Stimulated activated CD4-positive, alpha-beta T cell treated with anti-CD3 and anti-CD28 coated beads, Interleukin-12 subunit alpha, Interleukin-12 subunit beta, amount 100 ng/mL, for 48 hours (primary cell): ENCODE data around the gene ZCCHC9.
"Not testable (repeated sequence)": the region's sequence is repeated elsewhere in the genome, so short reads cannot be mapped to it uniquely, and the experiment has no call there.

ENCODE experiments used
- DNase-seq, 3 donors: peaks; one replicate each; pipeline ENCODE4 v3.0.0-alpha.2; 2020; ENCODE audit warnings: low read depth in 2 of 3, low spot score in 1 of 3

ZCCHC9 gene

GRCh38 chr5:81303563-81303962 lies 2.2 kb downstream of the ZCCHC9 start:
- no peak for DNase-seq

- no peak for DNase-seq
Observed at GRCh38 chr5:81305785-81306184, 4.4 kb downstream of the ZCCHC9 start.

GRCh38 chr5:81308836-81309235 lies 7.4 kb downstream of the ZCCHC9 start:
- DNase-seq: no peak

- DNase-seq: no peak
Observed at GRCh38 chr5:81310402-81311063, 9.1 kb downstream of the ZCCHC9 start.

GRCh38 chr5:81313278-81313677 lies 11.9 kb downstream of the ZCCHC9 start:
- DNase-seq: no peak

- DNase-seq: no peak
Observed at GRCh38 chr5:81313686-81314085, 12.3 kb downstream of the ZCCHC9 start.

GRCh38 chr5:81314581-81314980 lies 13.2 kb downstream of the ZCCHC9 start:
- no peak for DNase-seq

GRCh38 chr5:81315336-81315735 lies 13.9 kb downstream of the ZCCHC9 start:
- DNase-seq: no peak

- no peak for DNase-seq
Observed at GRCh38 chr5:81315830-81316229, 14.4 kb downstream of the ZCCHC9 start.

GRCh38 chr5:81316571-81316970 lies 15.2 kb downstream of the ZCCHC9 start:
- no peak for DNase-seq

GRCh38 chr5:81317536-81317935 lies 16.1 kb downstream of the ZCCHC9 start:
- no peak for DNase-seq

GRCh38 chr5:81326554-81326953 lies 25.2 kb downstream of the ZCCHC9 start:
- DNase-seq: no peak

- no peak for DNase-seq
Observed at GRCh38 chr5:81334304-81335061, 33.1 kb downstream of the ZCCHC9 start.

- no peak for DNase-seq
Observed at GRCh38 chr5:81335946-81336345, 34.6 kb downstream of the ZCCHC9 start.

- no peak for DNase-seq
Observed at GRCh38 chr5:81336556-81336955, 35.2 kb downstream of the ZCCHC9 start.

- no peak for DNase-seq
Observed at GRCh38 chr5:81337803-81338202, 36.4 kb downstream of the ZCCHC9 start.

GRCh38 chr5:81338213-81338612 lies 36.8 kb downstream of the ZCCHC9 start:
- not testable (repeated sequence) for DNase-seq

GRCh38 chr5:81344736-81345135 lies 43.3 kb downstream of the ZCCHC9 start:
- no peak for DNase-seq

- DNase-seq: no peak
Observed at GRCh38 chr5:81345411-81346003, 44.1 kb downstream of the ZCCHC9 start.

- no peak for DNase-seq
Observed at GRCh38 chr5:81349161-81349560, 47.8 kb downstream of the ZCCHC9 start.

GRCh38 chr5:81350507-81350906 lies 49.1 kb downstream of the ZCCHC9 start:
- no peak for DNase-seq

- no peak for DNase-seq
Observed at GRCh38 chr5:81353189-81353588, 51.8 kb downstream of the ZCCHC9 start.
